Hematopoietic multipotent progenitor cell treated with erythropoietin and hydrocortisone succinate and interleukin-3 and kit ligand, for 8 days (in vitro differentiated cells): Measurements from ENCODE around the gene DIDO1.
"Not testable (repeated sequence)": the region's sequence is repeated elsewhere in the genome, so short reads cannot be mapped to it uniquely, and the experiment has no call there.

Experiments used
- DNase-seq: peaks from one replicate; pipeline ENCODE4 v3.0.0-alpha.2; 2015

Gene DIDO1

DNA sequence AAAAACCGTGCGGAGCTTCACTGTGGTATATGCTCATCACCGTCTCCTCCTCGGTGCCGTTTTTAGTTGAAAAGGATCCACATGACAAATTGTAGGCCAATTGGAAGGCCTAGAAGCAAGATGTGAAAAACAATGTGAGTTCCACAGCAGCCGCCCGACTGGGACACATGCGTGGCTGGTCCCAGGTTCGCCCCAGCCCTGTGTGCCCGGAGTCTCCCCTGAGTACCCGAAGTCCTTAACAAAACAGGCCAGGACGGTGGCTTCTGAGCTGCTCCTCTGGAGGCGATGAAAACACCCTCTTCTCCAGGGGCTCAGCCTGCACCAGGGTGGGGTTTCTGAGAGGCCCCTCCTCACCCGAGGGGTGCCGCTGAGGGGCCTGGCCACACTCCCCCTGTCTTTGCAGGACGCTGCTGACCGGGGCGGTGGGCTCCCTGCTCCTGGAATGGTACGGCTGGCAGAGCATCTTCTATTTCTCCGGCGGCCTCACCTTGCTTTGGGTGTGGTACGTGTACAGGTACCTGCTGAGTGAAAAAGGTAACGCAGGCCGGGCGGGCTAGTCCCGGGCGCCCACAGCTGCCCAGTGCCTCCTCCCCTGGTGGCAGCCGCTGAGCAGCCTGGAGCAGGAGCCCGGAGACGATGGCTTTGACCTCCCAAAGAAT lies 36.0 kb upstream of the DIDO1 start:
- no peak for DNase-seq

DNA sequence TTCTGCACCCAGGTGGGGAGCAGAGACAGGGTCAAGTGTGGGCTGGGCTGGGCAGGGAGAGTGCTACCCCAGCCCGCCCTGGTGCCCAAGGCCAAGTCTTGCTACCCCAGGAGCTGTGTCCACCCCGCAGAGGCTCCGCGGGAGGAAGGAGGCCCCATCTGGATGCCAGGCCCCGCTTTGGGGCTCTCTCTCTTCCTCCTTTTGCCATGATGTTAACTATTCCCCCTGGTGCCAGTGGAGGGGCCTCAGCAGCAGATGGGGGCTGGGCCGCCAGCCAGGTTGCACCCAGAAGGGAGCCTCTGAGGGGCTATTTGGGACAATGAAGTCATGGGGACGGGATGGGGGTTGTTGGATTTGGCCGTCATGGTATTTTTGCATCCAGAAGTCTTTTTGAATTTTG lies 35.5 kb upstream of the DIDO1 start:
- DNase-seq = no peak

DNA sequence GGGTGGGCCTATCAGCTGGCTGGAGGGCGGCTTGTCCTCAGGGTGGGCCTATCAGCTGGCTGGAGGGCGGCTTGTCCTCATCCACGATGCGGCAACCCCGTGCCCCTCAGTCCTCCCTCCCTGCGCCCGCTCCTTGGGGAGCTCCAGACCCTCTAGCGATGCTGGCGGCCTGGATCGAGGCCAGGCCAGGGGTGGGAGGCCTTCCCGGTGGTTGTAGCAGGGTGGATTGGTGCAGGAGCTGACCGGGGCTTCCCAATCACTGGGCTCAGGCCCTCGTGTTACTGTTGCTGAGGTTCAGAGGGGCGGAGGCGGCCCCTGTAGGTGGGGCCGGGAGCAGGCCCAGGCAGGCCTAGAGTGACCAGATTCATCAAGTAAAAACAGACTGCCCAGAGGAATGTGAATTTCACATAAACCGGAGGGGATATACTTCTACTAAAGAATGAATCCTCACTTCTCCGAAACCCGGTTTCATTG lies 35.0 kb upstream of the DIDO1 start:
- DNase-seq = no peak

DNA sequence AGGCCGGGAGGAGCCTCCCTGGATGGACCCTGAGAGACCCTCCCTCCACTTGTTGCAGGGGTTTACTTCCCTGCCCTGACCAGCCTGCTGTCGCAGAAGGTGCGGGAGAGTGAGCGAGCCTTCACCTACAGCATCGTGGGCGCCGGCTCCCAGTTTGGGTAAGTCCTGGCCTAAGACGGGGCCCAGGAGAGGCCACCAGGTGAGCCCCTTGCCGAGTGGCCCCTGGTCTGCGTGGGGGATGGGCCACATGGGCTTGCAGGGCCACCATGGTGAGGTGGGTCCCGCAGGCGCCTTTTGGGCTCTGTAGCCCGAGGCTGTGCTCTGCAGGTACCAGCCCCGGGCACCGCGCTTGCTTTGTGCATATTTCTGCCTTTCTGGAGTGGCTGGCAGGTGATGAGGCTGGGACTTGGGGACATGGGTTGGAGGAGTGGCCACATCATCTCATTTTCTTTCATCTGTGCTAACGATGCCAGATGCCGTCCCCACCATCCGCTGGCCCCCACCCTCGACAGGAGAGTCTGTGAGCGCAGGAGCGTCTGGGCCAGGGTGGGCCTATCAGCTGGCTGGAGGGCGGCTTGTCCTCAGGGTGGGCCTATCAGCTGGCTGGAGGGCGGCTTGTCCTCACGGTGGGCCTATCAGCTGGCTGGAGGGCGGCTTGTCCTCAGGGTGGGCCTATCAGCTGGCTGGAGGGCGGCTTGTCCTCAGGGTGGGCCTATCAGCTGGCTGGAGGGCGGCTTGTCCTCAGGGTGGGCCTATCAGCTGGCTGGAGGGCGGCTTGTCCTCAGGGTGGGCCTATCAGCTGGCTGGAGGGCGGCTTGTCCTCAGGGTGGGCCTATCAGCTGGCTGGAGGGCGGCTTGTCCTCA lies 34.4 kb upstream of the DIDO1 start:
- not testable (repeated sequence) for DNase-seq

DNA sequence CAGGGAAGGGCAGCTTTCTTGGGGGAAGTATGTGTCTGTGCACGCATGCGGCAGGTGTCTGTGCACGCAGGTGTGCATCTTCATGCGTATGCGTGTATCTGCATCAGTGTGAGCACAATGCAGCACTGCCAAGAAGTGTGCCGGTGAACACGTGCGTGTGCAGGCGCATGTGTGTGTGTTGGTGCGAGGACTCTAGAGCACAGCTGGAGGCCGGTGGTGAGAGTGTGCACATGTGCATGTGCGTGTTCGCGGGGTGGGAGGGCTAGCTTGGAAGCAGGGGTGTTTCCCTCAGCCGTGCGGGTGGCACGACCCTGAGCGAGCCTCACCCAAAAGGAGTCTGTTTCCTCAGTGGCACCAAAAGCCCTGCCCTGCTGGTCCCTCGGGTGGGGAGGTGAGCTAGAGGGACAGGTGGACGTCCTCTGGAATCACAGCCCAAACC lies 33.7 kb upstream of the DIDO1 start:
- no peak for DNase-seq

DNA sequence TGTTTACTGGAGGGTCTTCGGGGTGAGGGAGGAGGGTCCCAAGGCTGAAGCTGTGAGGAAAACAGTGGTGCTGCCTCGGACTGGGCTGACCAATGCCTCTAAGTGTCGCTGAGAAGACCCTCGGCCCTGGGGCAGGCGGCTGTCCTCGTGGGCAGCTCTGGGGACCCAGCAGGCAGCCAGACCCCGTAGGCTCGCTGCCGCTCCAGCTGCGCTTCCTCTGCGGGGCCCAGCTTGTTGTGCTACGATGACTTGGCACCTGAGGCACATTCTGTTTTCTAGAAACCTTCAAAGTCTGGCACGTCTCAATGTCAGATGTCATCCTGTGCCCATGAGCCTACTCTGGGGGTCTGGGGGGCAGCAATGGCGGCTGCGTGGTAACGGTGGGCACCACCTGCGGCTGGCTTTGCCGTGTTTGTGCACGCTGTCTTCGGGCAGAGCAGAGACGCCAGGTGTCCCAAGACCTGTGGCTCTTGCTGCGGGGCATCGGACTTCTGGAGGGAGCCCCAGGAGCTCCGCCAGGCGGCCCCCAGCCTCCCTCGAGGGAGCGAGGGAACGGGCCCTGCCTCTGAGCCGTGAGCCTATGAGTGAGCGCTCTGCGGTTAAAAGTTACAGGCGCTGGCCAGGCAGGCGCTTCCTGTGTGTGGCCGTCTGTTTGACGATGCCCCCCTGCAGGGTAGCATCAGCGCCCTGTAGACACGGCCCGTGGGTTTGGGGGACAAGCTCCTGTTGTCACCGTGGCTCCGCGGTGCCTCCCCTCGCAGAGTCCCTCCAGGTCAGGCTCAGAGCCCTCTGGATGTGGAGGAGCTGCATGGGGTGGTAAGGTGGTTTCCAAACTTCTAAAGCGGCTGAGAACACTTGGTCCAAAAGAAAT lies 33.0 kb upstream of the DIDO1 start:
- DNase-seq = no peak

DNA sequence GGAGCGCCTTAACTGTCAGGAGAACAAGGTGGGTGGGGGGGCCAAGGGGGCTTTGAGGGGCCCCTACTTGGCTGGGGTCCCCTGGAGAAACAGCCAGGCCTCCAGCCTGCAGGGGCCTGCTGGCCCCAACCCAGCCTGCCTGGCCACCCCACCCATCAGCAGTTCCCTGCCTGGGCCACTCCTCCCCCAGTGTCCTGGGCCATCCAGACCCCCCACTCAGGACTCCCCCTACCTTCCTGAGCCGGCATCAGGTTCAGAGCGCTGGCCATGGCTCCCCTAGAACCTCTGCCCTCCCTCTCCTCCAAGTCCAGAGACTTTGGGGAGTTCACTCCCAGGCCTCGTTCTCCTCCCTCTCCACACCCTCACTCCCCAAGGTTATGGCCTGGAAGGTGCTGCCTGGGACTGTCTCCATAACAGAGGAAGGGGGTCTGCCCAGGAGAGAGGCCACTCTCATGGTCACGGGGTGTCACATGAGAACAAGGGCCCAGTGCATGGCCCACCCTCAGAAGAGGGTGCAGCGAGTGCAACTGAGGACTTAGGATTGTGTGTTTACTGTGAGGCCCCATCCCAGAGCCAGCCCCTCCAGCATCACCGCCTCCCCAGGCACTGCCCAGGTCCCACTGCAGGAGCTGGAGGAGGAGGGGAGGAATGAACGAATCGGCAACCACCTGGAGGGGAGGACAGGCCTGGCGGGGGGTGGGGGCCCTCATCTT lies 32.2 kb upstream of the DIDO1 start:
- DNase-seq = no peak

DNA sequence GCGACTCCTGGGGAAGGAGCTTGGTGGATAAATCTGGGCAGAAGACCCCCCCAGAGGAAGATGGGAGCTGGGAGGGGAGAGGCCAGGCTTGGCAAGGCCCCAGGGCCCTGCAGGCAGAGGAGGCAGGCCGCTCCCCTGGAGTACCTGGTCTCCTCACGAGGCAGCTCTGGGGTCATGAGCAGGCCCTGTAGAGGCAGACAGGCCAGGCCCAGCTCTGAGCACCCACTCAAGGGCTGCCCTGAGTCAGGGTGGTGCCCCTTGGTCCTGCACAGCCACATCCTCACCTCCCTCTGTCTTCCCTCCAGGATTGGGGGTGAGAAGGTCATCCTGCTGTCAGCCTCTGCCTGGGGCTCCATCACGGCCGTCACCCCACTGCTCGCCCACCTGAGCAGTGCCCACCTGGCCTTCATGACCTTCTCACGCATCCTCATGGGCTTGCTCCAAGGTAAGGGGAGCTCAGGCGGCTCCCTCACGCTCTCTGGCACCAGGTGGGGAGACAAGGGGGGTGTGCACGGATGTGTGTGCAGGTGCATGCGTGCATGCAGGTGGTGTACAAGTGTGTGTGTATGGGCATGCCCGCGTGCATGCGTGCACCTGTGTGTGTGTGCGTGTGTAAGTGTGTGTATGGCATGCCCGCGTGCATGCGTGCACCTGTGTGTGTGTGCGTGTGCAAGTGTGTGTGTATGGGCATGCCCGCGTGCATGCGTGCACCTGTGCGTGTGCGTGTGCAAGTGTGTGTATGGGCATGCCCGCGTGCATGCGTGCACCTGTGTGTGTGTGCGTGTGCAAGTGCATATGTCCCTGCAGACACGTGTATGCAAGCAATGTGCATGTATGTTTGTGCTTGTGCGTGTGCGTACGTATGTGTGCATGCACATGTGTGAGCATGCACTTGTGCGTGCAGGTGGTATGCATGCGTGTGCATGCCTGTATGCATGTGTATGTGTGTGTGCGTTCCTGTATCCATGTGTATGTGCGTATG lies 31.1 kb upstream of the DIDO1 start:
- DNase-seq = no peak

DNA sequence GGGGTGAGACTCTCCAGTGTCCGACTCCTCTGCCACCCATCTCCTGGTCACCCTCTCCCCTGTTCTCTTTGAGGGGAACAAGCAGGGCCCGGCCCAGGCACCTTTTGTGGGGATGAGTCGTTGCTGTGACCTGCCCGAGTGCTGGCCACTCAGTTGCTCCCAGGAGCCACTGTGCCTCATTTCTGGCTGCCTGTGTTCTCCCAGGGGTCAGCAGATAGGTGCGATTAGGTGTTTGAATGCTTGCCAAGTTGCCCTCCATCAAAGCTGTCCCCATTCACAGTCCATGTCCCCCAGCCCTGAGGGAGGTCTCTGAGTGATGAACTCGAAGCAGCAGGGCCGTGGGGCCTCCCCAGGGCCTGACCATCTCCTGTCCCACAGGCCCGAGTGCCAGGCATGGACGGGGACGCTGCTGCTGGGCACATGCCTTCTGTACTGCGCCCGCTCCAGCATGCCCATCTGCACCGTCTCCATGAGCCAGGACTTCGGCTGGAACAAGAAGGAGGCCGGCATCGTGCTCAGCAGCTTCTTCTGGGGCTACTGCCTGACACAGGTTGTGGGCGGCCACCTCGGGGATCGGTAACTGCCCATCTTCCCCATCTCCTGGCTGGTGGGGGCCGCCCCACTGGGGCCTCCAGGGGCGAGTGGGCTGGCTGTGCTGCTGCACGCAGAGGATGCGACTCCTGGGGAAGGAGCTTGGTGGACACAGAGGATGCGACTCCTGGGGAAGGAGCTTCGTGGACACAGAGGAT lies 30.3 kb upstream of the DIDO1 start:
- DNase-seq = no peak

DNA sequence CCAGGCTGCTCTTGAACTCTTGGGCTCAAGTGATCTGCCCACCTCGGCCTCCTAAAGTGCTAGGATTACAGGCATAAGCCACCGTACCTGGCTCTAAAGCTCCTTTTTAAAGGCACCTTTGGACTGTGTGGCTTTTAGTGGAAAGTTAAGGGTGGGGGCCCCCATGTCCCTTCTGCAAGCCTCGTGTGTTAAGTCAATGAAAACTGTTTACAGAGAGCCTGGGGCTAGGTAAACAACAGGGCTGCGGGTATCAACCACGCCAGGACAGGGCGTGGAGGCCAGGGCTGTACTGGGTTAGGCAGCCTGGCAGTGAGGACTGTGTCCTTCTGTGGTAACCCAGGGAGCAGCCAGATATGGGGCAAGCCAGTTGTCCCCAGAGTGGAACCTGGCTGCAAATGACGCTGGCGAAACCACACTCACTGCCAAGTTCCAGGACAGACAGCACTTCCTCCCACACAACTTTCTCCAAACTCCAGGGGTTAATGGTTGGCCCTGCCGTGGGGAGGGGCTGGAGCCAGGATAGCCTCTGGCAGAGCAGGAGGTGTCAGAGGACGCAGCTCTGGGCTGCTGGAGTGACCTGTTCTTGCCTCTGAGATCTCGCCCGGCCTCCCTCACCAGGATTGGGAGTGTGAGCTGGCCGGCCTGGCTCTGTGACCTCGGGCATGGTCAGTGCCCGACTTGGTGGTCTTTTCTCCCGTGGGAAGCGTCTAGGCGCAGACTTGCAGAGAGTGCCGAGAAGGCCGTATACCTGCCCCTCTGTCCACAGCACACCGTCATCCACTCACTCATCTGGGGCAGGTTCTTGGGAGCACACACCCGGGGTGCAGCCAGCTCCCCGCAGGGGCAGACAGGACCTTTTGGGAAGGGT lies 29.4 kb upstream of the DIDO1 start:
- peak; percentile 25 for DNase-seq

DNA sequence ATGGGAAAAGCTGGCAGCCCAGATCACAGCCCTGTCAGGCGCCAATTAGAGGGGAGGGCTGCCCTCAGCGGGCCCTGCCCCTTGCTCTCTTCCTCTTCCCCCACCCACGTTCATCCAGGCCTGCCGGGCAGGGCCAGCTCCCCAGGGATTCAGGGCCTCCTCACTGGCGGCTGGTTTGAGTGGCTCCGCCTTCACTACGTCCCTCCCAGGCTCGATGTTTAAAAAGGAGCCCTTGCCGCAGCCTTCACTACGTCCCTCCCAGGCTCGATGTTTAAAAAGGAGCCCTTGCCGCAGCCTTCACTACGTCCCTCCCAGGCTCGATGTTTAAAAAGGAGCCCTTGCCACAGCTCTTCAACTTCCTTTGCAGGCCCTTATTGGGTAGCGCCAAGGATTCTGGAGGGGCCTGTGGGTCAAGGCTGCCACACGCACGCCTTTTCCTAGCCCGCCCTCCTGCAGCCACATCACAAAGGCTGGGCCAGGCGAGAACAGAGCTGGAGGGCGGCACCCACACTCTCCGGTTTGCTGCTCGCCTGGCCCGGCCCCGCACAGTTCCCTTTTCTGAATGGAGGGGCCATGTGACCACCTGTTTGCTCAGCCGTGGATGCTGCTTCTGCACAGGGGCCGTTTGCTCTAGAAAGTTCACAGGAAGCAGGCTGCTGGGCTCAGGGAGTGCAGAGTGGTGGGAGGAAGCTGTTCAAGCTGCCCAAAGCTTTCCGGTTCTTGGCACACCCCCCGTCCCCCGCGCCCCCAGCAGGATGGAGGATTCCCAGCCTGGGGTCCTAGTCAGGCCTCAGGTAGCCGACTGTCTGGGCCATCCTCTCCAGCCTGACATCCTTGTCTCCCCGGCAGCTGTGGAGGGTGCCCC lies 27.8 kb upstream of the DIDO1 start:
- DNase-seq = peak; percentile 76

DNA sequence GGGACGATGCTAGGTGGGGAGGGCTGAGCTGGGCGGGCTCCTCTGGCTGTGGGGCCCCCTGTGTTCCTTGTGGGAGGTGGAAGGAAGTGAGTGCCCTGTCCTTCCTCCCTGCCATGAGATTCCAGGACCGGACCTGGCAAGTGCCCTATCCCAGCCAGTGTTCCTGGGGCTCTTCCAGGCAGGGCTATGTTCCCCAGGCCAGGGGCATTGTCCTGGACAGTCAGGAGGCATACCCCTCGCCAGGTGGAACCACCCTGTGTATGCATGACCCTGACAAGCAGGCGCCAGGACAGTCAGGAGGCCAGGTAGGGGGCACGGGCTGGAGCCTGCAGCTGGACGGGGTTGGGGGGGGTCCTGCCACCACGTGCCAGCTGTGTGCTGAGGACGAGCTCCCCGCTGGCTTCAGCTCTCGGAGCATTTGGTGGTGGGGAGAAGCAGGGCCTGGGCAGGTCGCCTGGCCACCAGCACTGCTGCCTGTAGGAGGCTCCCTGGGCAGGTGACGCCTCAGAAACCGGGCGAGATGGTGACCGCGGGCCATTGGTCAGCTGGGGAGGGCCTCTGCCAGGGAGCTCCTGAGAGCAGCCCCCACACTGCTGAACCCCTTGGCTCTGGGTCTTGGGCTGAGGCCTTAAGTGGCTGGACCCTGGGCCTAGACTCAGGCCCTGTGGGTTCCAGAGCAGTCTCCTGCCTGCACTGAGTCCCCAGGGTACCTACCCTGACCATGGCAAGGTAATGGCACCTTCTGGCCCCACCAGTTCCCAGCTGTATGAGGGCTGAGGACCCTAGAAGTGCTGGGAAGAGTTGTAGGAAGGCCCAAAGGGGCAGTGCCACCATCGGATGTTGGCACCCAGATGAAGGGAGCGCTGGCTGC lies 26.9 kb upstream of the DIDO1 start:
- no peak for DNase-seq

DNA sequence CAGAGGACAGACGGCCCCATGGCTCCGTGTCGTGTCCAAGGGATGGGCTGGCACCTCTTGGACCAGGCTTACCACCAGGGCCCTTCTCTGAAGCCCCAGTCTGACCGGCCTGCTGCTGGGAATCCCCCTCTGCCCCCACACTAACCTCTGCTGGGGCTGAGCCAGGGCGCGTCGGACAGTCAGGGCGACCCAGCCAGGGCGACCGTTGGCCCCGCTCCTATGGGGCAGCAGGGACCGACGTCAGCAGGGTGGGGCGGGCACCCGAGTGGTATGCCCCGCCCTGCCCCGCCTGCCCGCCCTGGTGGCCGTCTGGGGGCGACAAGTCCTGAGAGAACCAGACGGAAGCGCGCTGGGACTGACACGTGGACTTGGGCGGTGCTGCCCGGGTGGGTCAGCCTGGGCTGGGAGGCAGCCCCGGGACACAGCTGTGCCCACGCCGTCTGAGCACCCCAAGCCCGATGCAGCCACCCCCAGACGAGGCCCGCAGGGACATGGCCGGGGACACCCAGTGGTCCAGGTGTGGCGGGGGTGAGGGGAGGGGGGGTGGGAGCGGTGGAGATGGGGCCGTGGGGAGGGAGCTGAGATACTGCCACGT lies 26.2 kb upstream of the DIDO1 start, which contains the start of gene SLC17A9:
TSS of gene SLC17A9 (plus strand) at position 337 of the 595 bp plus-strand sequence. CDS start at position 459, 122 bp downstream.
- DNase-seq = peak; percentile 85

DNA sequence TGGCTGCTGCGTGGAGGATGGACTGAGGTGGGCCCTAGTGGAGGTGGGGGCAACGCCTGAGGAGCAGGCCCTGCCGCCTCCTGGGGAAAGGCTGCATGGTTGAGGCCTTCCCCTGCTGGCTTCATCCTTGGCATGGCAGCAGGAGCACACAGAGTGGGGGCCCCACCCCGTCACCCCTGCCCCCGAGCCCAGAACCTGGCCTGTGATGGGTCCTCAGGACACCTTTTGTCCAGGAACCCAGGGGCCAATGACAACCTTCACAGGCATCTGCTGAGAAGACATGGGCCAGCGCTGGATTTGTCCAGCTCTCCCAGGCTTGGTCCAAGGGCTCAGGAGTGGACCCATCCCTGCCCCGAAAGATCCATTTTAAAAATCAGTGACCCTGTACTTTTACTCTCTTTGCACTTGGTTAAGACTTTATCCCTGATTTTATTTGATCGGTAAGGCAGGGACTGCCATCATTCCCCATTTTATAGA lies 25.6 kb upstream of the DIDO1 start:
- no peak for DNase-seq

DNA sequence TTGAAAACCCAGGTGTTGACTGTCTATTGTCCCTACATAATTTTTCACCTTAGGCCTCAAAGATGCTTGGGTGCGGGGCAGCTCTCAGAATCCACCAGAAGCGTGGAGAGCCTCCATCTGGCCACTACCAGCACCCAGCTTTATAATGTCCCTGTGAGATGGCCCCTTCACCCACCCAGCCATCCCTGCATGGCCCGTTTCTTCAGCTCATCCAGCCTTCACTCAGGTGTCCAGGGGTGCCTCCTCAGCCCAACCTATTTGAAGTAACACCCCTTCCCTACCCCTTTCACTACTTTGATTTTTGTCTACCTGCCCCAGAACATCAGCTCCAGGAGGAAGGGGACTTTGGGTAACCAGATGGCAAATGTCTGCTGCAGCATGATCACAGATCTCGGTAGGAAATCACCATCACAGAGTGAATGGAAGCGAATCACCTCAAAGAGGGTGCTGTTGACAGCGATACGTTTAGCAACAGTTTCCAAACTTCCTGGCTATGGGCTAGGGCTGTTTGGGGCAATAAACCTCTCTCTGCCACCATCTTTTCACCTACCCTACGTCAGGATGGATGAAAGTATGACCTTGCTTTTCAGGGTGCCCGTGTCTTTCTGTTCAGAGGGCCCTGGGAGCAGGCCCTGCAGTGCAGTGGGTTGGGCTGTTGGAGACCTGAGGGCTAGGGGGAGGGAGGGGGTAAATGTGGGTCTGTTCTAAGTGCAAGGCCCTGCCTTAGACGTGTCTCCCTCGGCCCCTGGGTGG lies 25.0 kb upstream of the DIDO1 start:
- DNase-seq = no peak

DNA sequence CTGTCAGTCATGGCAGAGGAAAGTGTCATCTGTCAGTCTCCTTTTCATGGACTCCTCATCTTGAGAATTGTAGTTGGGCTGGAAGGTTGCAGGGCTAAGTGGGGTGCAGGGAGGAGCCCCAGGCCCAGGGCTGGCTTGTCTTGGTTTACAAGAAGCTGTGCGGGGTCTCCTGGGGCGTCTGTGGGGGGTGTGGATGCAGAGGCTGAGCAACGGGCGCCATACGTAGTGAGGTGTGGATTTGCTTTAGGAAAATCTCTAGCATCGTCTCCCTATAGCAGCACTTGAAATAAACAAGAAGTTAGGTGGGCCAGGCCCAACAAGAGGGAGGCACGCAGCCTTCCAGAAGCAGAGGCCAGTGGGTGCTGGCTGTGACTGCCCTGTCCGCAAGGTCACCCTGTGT lies 24.4 kb upstream of the DIDO1 start:
- no peak for DNase-seq
